Upper lobe of right lung (tissue), 1 donor: Measurements from ENCODE around the gene EMC1. TPM values are rescaled to one million over a fixed set of nuclear protein-coding genes. Genes with fewer than 3 reads are reported as not detected.
"Not testable (repeated sequence)": the region's sequence is repeated elsewhere in the genome, so short reads cannot be mapped to it uniquely, and the experiment has no call there.

Source experiments
- ATAC-seq: fragments of 200-7000 bp; cut with Tn5 transposase; one replicate; pipeline ENCODE4 v1.9.1; 2020; ENCODE audit warnings: mild to moderate bottlenecking, moderate library complexity
- DNase-seq: peaks from one replicate; pipeline ENCODE4 v3.0.0-alpha.2; 2020
- H3K27ac ChIP-seq: fragments of 200-600 bp; one replicate; pipeline ENCODE4 v1.8.0; 2022
- H3K27me3 ChIP-seq: fragments of 200-600 bp; one replicate; pipeline ENCODE4 v1.8.0; 2022; ENCODE audit warnings: mild to moderate bottlenecking
- H3K36me3 ChIP-seq: fragments of 200-600 bp; one replicate; pipeline ENCODE4 v1.8.0; 2022
- H3K4me1 ChIP-seq: fragments of 200-600 bp; one replicate; pipeline ENCODE4 v1.8.0; 2022
- H3K4me3 ChIP-seq: fragments of 200-600 bp; one replicate; pipeline ENCODE4 v1.8.0; 2022; ENCODE audit warnings: mild to moderate bottlenecking
- H3K9me3 ChIP-seq: fragments of 200-600 bp; one replicate; pipeline ENCODE4 v1.8.0; 2022
- intact Hi-C: fragments of 100-400 bp; cut with DNase I; formaldehyde crosslinking; loops from one replicate; pipeline ENCODE4 v1.11.0; 2022
- total RNA-seq: library from RNA; stranded (reverse); fragmentation: NEBNext Ultra II Directional; extraction: Animal tissue kit (Norgen Biotek cat#: 25700); gene quantifications from one replicate; pipeline ENCODE4 v1.2.1, GENCODE V29; 2021
- TF ChIP-seq, protein P1 (sequence below): fragments of 200-600 bp; IDR thresholded peaks from one replicate; pipeline ENCODE4 v1.8.0; 2022; ENCODE audit warnings: antibody characterized with exemption
- donor health status: DM: no; HTN: yes; CAD: no; lungs with severe emphysema.

The EMC1 gene
- total RNA-seq, 1 donor from 2014 or later, result 38.7 TPM

- Histone ChIP-seq H3K27ac (no peak overlapping the region), H3K27me3 (no peaks in the 10 kb centered on the region), H3K9me3 (no peaks in the 10 kb centered on the region), H3K36me3 (peaks cover 39% of the 10 kb centered on the region), H3K4me3 (no peak overlapping the region), H3K4me1 (no peaks in the 10 kb centered on the region)
- TF ChIP-seq, protein P1, sequence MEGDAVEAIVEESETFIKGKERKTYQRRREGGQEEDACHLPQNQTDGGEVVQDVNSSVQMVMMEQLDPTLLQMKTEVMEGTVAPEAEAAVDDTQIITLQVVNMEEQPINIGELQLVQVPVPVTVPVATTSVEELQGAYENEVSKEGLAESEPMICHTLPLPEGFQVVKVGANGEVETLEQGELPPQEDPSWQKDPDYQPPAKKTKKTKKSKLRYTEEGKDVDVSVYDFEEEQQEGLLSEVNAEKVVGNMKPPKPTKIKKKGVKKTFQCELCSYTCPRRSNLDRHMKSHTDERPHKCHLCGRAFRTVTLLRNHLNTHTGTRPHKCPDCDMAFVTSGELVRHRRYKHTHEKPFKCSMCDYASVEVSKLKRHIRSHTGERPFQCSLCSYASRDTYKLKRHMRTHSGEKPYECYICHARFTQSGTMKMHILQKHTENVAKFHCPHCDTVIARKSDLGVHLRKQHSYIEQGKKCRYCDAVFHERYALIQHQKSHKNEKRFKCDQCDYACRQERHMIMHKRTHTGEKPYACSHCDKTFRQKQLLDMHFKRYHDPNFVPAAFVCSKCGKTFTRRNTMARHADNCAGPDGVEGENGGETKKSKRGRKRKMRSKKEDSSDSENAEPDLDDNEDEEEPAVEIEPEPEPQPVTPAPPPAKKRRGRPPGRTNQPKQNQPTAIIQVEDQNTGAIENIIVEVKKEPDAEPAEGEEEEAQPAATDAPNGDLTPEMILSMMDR, result no peak
- no peak for ATAC-seq
- DNase-seq, result no peak
- intact Hi-C loops, result no loop called here
These were observed 10.7 kb upstream of the EMC1 start for GRCh38 chr1:19262047-19262446.

DNA sequence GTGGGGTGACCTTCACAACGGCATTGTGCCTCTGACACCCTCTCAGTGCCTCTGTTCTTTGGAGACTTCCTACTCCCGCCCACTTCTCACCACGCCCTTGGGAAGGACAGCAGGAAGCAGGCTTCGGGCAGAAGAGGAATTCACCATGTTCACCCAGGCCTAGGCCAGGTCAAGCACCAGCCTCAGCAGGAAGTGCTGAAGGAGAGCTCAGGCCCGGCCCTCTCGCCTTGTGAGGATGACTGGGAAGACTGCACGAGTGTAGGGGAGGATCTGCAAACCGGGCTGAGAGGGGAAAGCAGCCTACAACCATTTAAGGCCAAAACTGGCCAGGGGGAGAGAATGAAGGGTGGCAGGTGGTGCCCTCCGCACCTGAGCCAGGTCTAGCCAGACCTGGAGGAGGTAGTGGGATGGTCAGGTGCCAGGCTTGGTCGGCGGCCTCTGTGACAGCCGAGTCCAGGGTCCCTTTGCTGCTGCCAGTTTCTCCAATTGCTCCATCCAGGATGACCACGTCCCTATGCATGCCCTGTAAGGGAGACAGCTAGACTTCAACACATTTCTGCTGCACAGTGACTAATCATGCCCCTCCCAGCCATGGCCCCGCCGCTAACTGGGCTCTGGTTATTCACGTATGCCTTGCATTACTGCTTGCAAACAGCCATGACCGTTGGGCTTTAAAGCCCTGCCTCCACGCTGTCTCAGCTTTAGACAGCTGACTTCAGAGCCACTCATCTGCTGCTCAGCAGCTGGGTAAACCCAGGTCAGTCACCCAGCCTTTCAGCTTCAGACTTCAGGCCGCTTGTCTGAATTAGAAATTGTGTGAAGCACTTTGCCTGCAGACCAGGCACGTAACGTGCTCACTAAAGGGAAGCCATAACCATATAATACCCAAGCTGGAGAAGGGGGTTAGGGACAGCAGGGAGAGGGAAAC, 9.2 kb upstream of the EMC1 start:
- Histone ChIP-seq H3K4me3 (no peak overlapping the region), H3K4me1 (no peaks in the 10 kb centered on the region), H3K27me3 (no peaks in the 10 kb centered on the region), H3K27ac (no peak overlapping the region), H3K9me3 (no peaks in the 10 kb centered on the region), H3K36me3 (peaks cover 55% of the 10 kb centered on the region)
- intact Hi-C loops, result no loop called here
- peak; percentile 67 for ATAC-seq
- DNase-seq, result peak; percentile 69
- TF ChIP-seq, protein P1, result no peak

DNA sequence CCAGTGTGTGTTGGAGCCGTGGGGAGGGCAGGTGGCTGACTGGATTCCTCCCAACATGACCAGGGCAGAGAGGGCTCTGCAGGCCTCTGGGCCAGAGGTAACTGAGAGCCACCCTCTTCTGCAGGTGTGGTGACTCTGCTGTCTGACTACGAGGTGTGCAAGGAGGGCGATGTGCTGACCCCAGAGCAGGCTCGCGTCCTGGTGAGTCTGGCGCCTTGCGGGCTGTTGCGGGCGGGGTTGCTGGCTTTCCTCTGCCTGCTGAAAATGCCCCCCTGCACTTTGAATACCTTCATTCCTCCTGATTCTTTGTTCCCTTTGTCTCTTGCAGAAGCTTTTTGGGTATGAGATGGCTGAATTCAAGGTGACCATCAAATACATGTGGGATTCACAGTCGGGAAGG, 7.0 kb upstream of the EMC1 start:
- H3K36me3 ChIP-seq, result peaks cover 60% of the 10 kb centered on the region
- no peak for ATAC-seq

GRCh38 chr1:19257178-19257914, 6.0 kb upstream of the EMC1 start:
- H3K36me3 ChIP-seq, result peaks cover 60% of the 10 kb centered on the region
- no peak overlapping the region for H3K27ac ChIP-seq
- intact Hi-C loops, result no loop called here
- H3K9me3 ChIP-seq, result no peaks in the 10 kb centered on the region
- peaks cover 13% of the 10 kb centered on the region for H3K4me1 ChIP-seq
- no peaks in the 10 kb centered on the region for H3K27me3 ChIP-seq
- ATAC-seq (peak; percentile 71), DNase-seq (peak; percentile 79)
- TF ChIP-seq, protein P1, result no peak
- H3K4me3 ChIP-seq, result no peak overlapping the region

More for the DNA sequence above, 7.0 kb upstream of the EMC1 start:
- TF ChIP-seq, protein P1, result no peak
- intact Hi-C loops, result no loop called here
- Histone ChIP-seq H3K27ac (no peak overlapping the region), H3K27me3 (no peaks in the 10 kb centered on the region), H3K9me3 (no peaks in the 10 kb centered on the region), H3K4me3 (no peak overlapping the region), H3K4me1 (peaks cover 3% of the 10 kb centered on the region)
- no peak for DNase-seq

DNA sequence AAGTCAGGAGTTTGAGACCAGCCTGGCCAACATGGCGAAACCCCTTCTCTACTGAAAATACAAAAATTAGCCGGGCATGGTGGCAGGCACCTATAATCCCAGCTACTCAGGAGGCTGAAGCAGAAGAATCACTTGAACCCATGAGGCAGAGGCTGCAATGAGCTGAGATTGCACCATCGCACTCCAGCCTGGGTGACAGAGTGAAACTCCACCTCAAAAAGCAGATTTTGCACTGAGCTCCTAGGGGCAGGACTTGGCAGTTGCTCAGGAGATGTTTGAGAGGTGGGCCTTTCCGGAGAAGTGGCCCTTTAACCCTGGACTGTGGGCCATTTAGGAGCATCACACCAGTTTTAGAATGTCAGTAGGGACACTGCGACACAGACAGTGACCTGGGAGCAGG, 5.0 kb upstream of the EMC1 start:
- ATAC-seq, H3K4me3 ChIP-seq, H3K9me3 ChIP-seq, H3K27ac ChIP-seq, intact Hi-C loops, H3K27me3 ChIP-seq, DNase-seq: not testable (repeated sequence)
- peaks cover 17% of the 10 kb centered on the region for H3K4me1 ChIP-seq
- peaks cover 60% of the 10 kb centered on the region for H3K36me3 ChIP-seq

DNA sequence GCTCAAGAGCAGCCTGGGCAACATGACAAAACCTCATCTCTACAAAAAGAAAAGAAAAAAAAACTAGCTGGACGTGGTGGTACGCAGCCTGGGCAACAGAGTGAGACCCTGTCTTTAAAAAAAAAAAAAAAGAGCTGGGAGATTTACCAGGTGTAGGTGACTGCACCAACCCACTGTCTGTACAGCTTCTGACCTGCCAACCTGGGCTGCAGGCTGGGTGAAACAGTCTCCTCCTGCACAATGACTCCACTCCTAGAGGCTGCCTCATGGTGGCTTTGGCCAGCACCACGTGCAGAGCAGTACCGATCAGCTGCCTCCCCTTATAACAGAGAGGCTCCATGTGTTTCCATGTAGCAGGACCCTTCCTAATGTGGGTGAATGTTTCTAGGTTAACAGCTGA, 4.0 kb upstream of the EMC1 start:
- Histone ChIP-seq H3K27me3 (no peaks in the 10 kb centered on the region), H3K4me3 (no peak overlapping the region), H3K9me3 (no peaks in the 10 kb centered on the region), H3K36me3 (peaks cover 53% of the 10 kb centered on the region), H3K27ac (no peak overlapping the region), H3K4me1 (peaks cover 24% of the 10 kb centered on the region)
- TF ChIP-seq, protein P1, result no peak
- intact Hi-C loops, result no loop called here
- no peak for ATAC-seq
- DNase-seq, result no peak
